ENCODE data around the gene SH2D5. TPM values are rescaled to one million over a fixed set of nuclear protein-coding genes. Genes with fewer than 3 reads are reported as not detected.

SH2D5 gene
- total RNA-seq, 1 donor from 2014 or later, result 0.23 TPM

DNA sequence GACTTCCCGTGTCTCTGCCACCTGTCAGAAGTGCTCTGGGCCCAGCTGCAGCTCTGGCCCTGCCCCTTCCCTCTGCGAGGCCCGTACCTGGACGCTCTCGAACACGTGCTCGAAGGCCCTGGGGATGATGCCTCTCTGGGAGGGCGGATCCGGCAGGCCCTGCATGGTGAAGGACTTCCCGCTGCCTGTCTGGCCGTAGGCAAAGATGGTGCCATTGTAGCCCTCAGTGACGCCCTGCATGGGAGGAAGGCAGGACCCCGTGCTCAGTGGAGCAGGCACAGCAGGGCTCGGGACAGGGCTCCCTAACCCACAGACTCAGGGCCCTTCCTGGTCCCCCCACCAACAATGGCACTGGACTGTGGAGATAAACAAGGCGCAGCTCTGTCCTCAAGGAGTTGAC is 17.1 kb downstream of the SH2D5 start:
- Mint-ChIP-seq H3K27me3 (peaks cover 37% of the 10 kb centered on the region), H3K36me3 (ENCODE audit: low read depth) (no peaks in the 10 kb centered on the region), H3K4me3 (no peak overlapping the region), H3K4me1 (peaks cover 6% of the 10 kb centered on the region), H3K9me3 (no peaks in the 10 kb centered on the region), H3K27ac (no peak overlapping the region)
- intact Hi-C loops (cut with micrococcal nuclease), result no loop called here
- no peak for DNase-seq

DNA sequence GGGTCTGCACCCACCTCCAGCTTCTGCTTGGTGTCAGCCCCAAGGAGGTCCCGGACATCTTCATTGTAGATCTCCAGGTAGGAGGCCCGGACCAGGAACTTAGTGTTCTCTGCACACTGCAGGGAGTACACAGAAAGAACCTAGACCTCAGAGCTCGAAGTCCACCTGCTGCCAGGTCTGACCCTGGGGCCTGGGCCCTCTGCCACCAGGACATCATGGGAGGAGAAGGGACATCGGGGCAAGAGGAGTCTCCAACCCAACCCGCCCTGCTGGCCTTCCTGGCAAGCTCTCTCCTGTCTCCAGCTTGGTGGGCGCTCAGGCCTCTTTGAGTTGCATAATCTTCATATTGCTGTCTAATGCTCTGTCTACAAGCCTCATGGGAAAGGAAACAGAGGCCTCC is 19.1 kb downstream of the SH2D5 start:
- peaks cover 6% of the 10 kb centered on the region for H3K4me1 Mint-ChIP-seq
- DNase-seq, result no peak
- no peak overlapping the region for H3K4me3 Mint-ChIP-seq
- H3K36me3 Mint-ChIP-seq (ENCODE audit: low read depth), result no peaks in the 10 kb centered on the region
- no peaks in the 10 kb centered on the region for H3K9me3 Mint-ChIP-seq
- peaks cover 22% of the 10 kb centered on the region for H3K27me3 Mint-ChIP-seq
- no peak overlapping the region for H3K27ac Mint-ChIP-seq
- intact Hi-C loops (cut with micrococcal nuclease), result no loop called here

DNA sequence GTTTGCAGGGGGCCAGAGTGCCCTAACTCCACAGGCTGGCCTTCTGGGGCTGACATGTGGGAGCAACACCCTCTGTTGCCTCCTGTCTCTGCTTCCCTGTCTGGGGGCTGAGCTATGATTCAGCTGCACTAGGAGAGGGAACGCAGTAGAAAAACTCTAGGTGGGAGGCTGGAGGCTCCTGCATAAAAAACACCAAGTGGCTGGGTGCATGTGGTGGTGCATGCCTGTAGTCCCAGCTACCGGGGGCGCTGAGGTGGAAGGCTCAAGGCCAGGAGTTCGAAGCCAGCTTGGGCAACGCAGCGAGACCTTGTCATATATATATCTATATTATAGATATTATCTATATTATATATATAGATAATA is 20.3 kb downstream of the SH2D5 start:
- H3K27me3 Mint-ChIP-seq, result peaks cover 18% of the 10 kb centered on the region

DNA sequence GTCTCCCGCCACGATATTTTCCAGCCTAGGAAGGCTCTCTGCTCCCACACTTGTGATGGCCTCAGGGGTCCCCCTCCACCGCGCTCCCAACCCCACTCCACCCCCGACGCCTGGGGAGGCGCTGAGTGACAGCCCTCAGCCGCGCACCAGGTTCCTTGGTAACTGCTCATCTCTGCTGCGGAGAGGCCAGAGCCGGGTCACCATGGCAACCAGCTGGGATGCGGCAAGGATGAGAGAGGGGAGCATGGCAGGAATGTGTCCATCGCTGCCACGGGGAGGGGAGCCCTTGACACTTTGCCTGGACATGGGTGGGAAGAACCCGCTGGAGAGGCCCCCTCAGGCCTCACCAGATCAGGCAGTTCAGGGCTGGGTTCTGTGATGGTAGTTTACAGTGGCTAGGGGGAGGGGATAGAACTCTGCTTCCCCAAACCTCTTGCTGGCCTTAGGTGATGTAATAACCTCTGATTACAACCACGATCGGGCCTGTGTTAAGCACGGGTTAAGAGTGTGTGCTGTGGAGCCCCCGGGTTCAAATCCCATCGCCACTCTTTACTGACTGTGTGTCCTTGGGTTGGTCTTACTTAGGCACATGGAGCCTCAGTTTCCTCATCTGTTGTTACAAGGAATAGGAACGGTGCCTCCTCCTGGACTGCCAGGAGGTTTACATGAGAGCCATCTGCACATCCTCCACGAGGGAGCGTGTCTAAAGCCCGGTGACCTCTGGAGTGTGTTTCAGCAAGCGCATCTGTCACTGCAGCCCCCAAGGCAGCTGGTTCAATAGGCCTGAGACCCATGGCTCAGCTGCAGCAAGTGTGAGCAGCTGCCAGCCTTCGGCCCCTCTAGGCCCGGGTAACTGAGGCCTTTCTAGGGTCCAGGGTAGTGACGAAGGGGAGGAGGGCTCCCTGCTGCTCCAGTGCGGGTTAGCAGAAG is 21.0 kb downstream of the SH2D5 start:
- Mint-ChIP-seq H3K4me1 (peaks cover 2% of the 10 kb centered on the region), H3K27me3 (peaks cover 13% of the 10 kb centered on the region), H3K36me3 (ENCODE audit: low read depth) (no peaks in the 10 kb centered on the region), H3K4me3 (no peak overlapping the region), H3K9me3 (no peaks in the 10 kb centered on the region), H3K27ac (no peak overlapping the region)
- no peak for DNase-seq
- intact Hi-C loops (cut with micrococcal nuclease), result no loop called here

More for the DNA sequence above, 20.3 kb downstream of the SH2D5 start:
- no peak overlapping the region for H3K27ac Mint-ChIP-seq
- H3K4me3 Mint-ChIP-seq, result no peak overlapping the region
- H3K9me3 Mint-ChIP-seq, result no peaks in the 10 kb centered on the region
- intact Hi-C loops (cut with micrococcal nuclease), result no loop called here
- no peaks in the 10 kb centered on the region for H3K36me3 Mint-ChIP-seq (ENCODE audit: low read depth)
- H3K4me1 Mint-ChIP-seq, result peaks cover 4% of the 10 kb centered on the region
- no peak for DNase-seq

DNA sequence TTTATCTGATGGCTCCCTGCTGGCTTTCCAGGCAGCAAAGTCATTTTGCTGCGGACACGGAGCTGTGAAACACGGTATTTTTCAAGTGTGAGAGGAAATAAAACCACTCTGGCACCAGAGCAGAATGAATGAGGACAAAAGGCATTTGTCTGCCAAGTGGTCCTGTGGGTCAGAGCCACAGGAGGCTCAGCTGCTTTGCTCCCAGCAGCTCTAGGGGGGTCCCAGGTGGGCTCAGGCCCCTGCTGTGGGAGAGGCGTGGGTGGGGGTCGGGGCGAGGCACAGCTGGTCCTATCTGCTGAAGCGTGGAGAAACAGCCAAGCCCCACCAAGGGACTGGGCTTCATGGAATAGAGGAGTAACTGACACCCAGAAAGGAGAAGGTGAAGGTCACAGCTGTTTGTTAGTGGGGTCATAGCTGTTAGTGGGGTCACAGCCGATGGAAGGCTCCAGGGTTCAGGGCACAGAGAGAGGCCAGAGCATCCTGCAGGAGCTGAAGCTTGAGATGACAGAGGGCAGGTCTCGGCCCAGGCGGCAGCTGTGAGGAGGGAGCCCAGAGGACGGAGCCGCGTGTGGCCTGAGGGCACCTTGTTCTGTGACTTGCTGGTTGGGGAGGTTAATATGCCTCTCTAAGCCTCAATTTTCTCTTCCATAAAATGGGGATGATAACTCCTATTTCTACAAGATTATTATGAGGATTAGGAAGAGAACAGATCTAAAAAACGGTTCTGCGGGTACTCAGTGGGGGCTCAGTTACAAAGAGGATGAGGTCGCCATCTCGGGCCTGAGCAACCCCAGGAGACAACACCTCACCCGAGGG is 21.8 kb downstream of the SH2D5 start:
- Mint-ChIP-seq H3K9me3 (no peaks in the 10 kb centered on the region), H3K27me3 (peaks cover 5% of the 10 kb centered on the region), H3K36me3 (ENCODE audit: low read depth) (no peaks in the 10 kb centered on the region), H3K27ac (no peak overlapping the region), H3K4me3 (no peak overlapping the region), H3K4me1 (no peaks in the 10 kb centered on the region)
- intact Hi-C loops (cut with micrococcal nuclease), result no loop called here
- no peak for DNase-seq

DNA sequence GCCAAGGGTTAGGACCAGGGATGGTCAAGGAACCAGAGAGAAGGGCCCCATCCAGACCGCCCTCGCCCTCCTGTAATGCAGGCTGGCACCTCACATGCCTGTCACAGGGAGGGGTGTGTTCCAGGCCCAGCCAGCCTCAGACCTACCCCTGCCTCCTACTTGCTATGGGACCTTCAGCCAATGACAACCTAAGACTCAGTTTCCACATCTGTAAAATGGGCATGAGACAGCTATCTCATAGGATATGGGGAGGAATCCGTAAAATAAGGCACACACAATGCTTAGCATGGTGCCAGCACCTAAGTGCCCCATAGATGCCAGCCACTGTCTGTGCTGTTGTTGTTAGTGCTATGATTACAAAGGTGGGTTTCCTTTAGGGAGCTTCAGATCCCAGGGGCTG is 22.6 kb downstream of the SH2D5 start:
- H3K27ac Mint-ChIP-seq, result no peak overlapping the region
- intact Hi-C loops (cut with micrococcal nuclease), result no loop called here
- no peaks in the 10 kb centered on the region for H3K27me3 Mint-ChIP-seq
- H3K9me3 Mint-ChIP-seq, result no peaks in the 10 kb centered on the region
- no peaks in the 10 kb centered on the region for H3K4me1 Mint-ChIP-seq
- no peaks in the 10 kb centered on the region for H3K36me3 Mint-ChIP-seq (ENCODE audit: low read depth)
- H3K4me3 Mint-ChIP-seq, result no peak overlapping the region
- DNase-seq, result no peak

DNA sequence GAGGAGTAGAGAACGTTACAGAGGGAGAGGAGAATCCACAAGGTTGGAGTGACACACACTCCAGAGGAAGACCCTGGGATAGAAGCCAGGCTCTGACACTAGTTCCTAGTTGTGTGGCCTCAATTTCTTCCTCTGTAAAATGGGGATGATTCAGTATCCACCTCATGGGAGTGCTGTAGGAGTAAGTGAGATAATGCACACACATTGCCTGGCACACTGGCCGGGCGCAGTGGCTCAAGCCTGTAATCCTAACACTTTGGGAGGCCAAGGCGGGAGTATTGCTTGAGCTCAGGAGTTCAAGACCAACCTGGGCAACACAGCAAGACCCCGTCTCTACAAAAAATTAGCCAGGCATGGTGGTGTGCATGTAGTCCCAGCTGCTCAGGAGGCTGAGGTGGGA is 23.6 kb downstream of the SH2D5 start:
- no peaks in the 10 kb centered on the region for H3K27me3 Mint-ChIP-seq
- no peaks in the 10 kb centered on the region for H3K9me3 Mint-ChIP-seq
- no peaks in the 10 kb centered on the region for H3K36me3 Mint-ChIP-seq (ENCODE audit: low read depth)
- intact Hi-C loops (cut with micrococcal nuclease), result no loop called here
- no peaks in the 10 kb centered on the region for H3K4me1 Mint-ChIP-seq
- no peak for DNase-seq
- H3K4me3 Mint-ChIP-seq, result no peak overlapping the region
- H3K27ac Mint-ChIP-seq, result no peak overlapping the region

DNA sequence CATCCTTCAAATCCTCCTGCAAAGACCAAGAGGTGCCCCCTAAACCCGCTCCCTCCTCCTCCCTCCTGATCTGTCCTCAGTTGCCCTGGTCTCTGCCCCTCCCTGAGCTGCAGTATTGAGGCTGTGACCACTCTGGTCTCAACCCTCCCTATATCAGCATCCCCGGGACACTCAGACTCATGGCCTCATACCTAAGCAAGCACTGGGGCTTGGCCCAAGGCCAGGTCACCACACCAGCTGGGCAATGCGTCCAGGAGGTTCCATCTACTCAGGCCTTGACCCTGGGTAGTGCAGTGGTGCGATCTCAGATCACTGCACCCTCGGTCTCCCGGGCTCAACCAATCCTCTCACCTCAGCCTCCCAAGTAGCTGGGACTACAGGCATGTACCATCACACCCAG is 24.4 kb downstream of the SH2D5 start:
- no peak for DNase-seq
- Mint-ChIP-seq H3K4me1 (no peaks in the 10 kb centered on the region), H3K27ac (no peak overlapping the region), H3K27me3 (no peaks in the 10 kb centered on the region), H3K4me3 (no peak overlapping the region), H3K9me3 (no peaks in the 10 kb centered on the region), H3K36me3 (ENCODE audit: low read depth) (no peaks in the 10 kb centered on the region)
- intact Hi-C loops (cut with micrococcal nuclease), result no loop called here

DNA sequence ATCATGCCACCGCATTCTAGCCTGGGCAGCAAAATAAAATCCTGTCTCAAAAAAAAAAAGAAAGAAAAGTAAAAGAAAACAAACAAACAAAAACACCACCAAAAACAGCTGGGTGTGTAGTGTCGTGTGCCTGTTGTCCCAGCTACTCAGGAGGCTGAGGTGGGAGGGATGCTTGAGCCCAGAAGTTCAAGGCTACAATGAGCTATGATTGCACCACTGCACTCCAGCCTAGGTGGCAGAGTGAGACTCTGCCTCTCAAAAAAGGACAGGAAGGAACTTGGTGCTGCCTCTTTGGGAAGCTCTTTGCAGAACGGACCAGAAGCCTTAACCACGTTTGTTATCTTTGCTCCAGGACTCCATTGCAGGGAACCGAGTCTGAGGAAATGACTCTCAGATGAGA is 25.7 kb downstream of the SH2D5 start:
- no peak overlapping the region for H3K4me3 Mint-ChIP-seq
- no peak overlapping the region for H3K27ac Mint-ChIP-seq
- H3K36me3 Mint-ChIP-seq (ENCODE audit: low read depth), result no peaks in the 10 kb centered on the region
- H3K4me1 Mint-ChIP-seq, result no peaks in the 10 kb centered on the region
- no peaks in the 10 kb centered on the region for H3K27me3 Mint-ChIP-seq
- no peaks in the 10 kb centered on the region for H3K9me3 Mint-ChIP-seq
- DNase-seq, result no peak
- intact Hi-C loops (cut with micrococcal nuclease), result no loop called here

DNA sequence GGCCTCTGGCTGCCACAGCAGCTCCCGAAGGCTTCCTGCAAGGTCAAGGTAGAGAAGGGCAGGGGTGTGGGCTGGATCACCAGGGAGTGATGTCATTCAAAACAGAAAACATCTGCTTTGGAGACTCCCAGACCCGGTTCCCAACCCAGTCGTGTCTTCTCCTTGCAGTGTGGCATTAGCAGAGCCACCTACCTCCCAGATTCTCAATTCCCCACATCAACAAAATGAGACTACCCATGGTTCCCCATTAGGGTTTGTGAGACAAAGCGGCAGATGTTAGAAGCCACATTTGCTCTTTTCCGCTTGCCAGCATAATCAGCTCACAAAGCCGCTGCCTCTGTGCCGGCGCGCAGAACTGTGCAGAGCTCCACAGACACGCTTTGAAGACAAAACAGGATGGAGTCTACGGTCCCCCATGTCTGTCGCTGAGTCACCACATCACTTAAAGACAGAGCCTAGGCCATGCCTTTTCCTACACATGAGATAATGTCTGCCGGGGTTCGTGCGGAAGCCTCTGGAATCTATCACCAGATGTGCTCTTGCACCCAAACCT is 27.2 kb downstream of the SH2D5 start:
- no peak for DNase-seq
- Mint-ChIP-seq H3K4me1 (no peaks in the 10 kb centered on the region), H3K36me3 (ENCODE audit: low read depth) (no peaks in the 10 kb centered on the region), H3K27me3 (no peaks in the 10 kb centered on the region), H3K27ac (no peak overlapping the region), H3K9me3 (no peaks in the 10 kb centered on the region), H3K4me3 (no peak overlapping the region)
- intact Hi-C loops (cut with micrococcal nuclease), result no loop called here

DNA sequence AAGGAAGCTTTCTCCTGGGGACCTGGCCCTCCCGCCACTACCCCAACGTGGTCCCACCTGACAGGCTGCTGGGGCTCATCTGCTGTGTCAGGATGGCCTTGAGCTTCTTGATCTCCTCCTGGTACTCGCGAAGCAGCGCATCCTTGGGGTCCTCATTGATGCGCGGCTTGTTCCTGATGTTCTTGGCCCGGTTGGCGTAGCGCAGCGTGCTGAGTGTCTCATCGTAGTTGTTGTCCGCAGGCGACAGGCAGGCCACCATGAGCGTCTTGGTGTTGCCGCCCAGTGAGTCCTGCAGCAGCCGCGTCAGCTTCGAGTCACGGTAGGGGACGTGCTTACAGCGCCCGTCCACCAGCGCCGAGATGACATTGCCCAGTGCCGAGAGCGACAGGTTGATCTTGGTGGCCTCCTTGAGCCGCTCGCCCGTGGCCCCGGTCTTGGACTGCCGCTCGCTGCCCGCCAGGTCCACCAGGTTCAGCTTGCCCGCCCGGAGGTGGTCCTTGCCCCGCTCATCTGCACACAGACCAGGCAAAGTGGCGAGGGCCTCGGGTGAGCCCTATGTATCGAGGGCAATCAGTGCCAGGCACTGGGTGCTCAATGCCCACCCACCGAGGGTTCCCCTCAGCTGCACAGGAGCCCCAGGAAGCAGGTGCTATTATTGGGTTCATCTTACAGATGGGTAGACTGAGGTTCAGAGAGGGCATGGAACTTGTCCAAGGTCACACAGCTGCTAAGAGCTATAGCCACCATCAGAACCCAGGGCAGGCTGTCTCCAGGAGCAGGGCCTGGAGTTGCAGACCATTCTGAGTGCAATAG is 27.9 kb downstream of the SH2D5 start:
- intact Hi-C loops (cut with micrococcal nuclease), result no loop called here
- no peaks in the 10 kb centered on the region for H3K4me1 Mint-ChIP-seq

DNA sequence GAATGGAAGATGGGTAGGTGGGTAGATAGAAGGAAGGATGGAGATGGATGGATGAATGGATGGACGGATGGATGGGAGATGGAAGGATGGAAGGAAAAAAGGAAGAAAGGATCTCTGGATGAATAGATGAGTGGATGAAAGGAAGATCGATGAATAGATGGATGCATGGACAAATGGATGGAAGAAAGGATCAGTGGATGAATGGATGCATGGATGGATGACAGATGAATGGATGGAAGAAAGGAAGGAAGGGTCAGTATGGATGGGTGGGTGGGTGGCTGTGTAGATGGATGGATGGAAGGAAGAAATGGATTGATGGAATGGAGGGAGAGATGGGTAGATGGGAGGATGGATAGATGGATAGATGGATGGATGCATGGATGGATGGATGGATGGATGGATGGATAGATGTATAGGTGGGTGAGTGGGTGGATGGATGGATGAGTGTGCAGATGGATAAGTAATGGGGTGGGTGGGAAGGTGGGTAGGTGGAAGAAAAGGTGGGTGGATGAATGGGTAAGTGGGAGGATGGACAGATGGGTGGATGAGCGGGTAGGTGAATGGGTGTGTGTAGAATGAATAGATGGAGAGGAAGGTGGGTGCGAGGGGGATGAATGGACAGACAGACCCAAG is 29.3 kb downstream of the SH2D5 start:
- DNase-seq, result no peak
- H3K36me3 Mint-ChIP-seq (ENCODE audit: low read depth), result no peaks in the 10 kb centered on the region
- intact Hi-C loops (cut with micrococcal nuclease), result no loop called here
- H3K4me1 Mint-ChIP-seq, result no peaks in the 10 kb centered on the region
- H3K27ac Mint-ChIP-seq, result no peak overlapping the region
- no peak overlapping the region for H3K4me3 Mint-ChIP-seq
- no peaks in the 10 kb centered on the region for H3K27me3 Mint-ChIP-seq
- H3K9me3 Mint-ChIP-seq, result no peaks in the 10 kb centered on the region

More for the DNA sequence above, 27.9 kb downstream of the SH2D5 start:
- Mint-ChIP-seq H3K36me3 (ENCODE audit: low read depth) (no peaks in the 10 kb centered on the region), H3K27ac (no peak overlapping the region), H3K27me3 (no peaks in the 10 kb centered on the region), H3K4me3 (no peak overlapping the region), H3K9me3 (no peaks in the 10 kb centered on the region)
- DNase-seq, result no peak

DNA sequence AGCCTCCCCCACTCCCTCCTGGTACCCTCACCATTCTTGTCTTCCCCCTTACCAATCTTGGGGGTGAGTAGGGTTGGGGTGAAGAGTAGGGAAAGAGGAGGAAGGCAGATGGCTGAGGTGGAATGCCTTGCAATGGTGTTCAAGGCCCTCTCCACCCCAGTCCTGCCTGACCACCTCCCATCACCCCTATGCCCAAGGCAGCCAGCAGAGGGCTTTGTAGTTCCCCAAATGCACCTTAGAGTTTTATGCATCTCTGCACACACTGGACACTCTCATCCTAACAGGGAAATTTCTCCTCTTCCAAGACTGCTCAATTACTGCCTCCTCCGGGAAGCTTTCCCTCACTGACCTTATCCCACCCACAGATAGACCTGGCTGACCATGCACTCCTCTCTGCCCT is 30.1 kb downstream of the SH2D5 start:
- DNase-seq, result no peak
- Mint-ChIP-seq H3K36me3 (ENCODE audit: low read depth) (no peaks in the 10 kb centered on the region), H3K27ac (no peak overlapping the region), H3K4me3 (no peak overlapping the region), H3K4me1 (no peaks in the 10 kb centered on the region), H3K9me3 (no peaks in the 10 kb centered on the region), H3K27me3 (no peaks in the 10 kb centered on the region)
- intact Hi-C loops (cut with micrococcal nuclease), result no loop called here

Data from activated CD4-positive, alpha-beta T cell treated with anti-CD3 and anti-CD28 coated beads, Interleukin-2, amount 10 ng/mL, durations not matched to agents 24 days and 14 days (primary cell).